ENCODE measurements around the gene KATNAL2.
"Not testable (repeated sequence)": the region's sequence is repeated elsewhere in the genome, so short reads cannot be mapped to it uniquely, and the experiment has no call there.

KATNAL2 gene

DNA sequence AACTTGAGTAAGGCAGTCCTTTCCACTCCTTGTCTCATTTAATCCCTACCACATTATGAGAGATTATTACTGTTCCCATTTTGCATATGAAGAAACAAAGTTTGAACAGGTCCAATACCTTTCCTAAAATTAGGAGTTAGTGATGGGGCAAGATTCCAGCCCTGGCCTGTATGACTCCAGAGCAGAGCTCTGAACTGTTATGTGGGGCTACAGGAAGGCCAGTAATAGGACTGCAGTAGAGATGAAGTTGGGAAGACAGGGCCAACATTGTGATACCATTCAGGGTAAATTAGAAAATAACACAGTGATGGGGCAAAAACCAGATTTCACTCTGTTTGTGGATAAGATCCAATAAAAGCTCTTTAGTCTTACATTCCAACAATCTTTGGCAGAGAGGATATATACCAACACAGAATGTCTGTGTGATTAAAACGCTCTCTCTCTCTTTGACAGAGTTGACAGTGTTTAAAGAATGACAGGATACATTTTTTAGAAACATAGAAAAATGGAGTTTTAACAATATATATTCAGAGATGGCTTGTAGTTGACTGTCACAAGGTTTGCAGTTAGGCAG is 22.7 kb downstream of the KATNAL2 start:
- no peak for DNase-seq

DNA sequence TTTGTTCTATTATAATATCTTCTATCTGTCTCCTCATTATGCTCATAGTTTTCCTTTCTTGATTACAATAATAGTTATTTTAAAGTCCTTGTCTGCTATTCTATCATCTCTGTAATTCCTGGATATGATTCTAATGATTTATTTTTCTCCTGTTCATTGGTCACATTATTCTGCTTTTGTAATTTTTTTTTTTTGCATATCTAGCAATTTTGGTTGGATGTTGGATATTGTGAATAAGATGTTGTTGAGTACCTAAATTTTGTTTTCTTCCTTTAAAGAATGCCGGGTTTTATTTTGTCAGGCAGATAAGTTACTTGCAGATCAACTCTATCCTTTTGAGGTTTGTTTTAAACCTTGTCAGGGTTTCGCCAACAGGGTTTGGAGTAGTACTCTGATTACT is 25.2 kb downstream of the KATNAL2 start:
- DNase-seq, result no peak

DNA sequence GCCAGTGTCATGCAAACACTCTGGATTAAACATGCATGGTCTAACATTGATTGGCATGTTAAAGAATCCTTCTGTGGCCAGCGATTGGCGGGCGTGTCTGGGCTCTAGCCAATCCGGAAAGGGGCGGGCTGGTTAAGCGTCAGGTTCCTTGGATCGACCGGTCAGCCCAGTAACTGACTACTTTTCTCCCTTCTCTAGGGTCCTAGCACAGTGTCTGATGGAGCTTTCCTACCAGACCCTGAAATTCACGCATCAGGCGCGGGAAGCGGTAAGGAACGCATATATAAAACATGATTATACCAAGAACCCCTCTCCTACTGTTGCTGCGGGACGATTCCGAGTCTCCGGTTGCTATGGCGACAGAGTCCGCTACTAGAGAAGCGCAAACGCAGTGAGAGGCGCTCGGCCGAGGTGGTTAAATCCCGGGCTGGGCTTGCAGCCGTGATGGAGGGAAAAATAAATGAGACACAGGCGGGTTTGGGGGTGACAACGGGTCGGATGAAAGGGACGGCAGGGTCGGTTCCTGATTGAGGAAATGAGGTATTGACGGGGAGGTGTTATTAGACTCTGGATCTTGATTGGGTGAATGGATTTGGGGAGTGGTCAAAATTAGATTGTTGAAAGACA is 29.4 kb downstream of the KATNAL2 start:
- DNase-seq, result peak; percentile 47 to 50

DNA sequence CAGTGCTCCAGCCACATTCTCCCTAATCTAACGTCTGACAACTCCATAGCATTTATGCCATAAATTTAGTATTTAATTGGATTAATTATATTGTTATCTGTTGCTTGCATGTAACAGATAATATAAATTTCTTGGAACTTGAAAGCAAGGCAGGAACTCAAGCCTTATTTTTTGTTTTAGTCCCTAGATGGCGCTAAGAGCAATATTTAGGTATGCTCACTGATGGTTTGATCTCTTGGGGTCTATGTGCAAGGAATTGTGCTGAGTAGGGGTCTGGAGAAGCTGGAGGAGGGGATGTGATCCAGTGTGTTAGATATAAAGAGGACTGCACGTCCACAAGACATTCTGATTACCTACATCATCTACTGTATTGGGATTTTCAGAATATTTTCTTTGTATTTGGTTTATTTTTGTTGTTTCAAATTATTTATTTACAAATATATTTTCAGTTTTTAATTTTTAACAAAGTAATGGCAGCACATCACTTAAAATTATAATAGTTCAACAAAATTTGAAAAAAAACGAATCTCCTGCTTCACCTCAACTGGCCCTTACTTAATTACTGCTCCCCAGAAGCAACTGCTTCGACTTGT is 32.8 kb downstream of the KATNAL2 start:
- DNase-seq, result no peak

DNA sequence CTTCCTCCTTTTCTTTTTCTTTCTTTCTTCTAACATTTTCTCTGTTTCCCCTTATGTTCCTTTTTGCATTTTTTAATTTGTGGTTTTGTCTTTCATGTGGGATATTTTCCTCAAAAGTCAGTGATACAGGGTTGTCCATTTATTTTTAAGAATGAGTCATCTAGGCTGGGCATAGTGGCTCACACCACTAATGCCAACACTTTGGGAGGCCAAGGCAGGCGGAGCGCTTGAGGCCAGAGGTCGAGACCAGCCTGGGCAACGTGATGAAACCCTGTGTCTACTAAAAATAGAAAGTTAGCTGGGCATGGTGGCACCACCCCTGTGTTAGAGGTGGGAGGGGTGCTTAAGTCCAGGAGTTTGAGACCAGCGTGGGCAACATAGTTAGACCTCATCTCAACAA is 35.8 kb downstream of the KATNAL2 start:
- no peak for DNase-seq

DNA sequence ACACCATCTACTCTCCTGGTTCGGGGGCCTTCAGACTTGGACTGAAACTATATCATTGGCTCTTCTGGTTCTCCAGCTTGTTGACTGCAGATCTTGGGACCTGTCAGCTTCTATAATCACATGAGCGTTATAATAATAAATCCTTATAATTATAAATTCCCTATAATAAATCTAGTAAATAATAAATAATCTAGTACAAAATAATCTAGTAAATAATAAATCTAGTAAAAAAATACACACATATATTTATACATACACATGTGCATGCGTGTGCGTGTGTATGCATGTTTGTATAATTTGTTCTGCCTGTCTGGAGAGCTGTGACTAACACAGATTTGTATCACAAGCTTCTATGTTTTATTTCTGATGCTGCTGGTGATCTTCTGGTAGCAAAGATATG is 40.8 kb downstream of the KATNAL2 start:
- DNase-seq, result no peak

DNA sequence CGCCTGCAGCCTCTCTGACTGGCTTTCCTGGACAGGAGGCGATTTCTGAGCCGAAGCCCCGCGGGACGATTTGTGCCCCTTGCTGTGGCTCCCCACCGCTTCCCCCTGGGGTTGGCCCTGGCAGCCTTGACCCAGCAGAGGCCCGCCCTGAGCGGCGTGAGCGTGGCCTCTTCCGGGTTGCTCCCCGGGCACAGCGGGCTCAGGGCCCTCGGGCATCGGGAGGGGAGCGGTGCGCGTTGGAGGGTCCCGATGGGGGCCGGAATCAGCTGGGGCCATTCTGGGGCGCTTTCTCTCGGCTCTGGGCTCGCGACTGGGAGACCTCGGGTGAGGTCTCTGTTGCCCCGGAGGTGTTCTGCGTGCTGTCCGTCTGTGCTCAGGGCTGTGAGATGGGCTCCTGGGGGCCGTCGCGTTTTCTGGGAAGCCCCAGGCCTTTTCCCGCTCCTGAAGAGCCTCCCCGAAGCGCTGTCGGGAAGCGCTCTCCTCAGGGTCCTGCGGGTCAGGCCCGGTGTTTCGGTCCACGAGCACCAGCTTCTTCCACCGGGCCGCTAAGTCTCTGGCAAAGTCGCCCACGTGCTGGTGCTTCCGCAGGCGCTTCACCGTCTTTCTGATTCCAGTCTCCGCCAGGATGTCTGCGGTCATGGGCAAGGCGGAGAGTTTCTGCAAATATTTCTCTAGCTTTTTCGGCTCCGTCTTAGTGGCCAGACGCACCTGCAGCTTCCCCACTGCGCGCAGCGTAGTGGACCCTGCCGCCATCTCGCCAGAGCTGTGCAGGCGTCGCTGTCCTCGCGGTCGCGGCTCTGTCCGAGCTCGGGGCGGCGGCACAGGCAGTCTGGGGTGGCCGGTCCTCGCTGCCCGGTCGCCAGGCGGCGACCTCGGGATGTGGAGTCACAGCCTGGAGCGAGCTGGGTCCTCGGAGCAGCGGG is 46.5 kb downstream of the KATNAL2 start:
- DNase-seq, result not testable (repeated sequence)

DNA sequence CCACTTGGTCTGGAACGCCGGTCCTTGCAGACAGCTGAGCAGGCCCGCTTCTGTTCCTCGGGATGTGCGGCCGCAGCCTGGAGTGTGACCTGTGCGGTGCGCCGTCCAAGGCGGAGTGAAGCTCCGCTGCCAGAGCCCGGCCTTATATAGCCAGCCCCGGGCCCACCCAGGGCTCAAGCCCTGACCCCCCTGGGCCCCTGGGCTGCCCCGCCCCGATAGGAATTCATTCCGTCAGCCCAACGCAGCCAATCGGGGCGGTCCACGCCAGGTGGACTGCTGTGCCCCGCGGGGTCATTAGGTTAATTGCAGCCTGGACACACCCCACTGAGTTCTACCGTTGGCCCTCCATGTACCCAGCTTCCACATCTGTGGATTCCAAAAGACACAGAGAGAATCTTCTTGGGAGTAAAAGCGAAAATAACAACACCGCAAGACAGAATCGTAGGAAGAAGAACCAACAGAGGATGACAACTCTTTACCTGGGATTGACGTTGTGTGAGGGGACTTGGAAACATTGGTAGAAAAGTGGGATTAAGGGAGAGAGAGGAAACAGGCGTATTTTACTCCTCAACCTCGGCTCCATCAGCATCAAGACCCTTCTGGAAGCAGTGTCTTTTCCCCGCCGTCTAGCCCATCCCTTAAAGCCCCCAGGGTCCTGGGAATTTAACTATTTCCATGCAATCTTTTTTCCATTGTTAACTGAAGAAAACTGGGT is 47.3 kb downstream of the KATNAL2 start:
- DNase-seq, result not testable (repeated sequence)

DNA sequence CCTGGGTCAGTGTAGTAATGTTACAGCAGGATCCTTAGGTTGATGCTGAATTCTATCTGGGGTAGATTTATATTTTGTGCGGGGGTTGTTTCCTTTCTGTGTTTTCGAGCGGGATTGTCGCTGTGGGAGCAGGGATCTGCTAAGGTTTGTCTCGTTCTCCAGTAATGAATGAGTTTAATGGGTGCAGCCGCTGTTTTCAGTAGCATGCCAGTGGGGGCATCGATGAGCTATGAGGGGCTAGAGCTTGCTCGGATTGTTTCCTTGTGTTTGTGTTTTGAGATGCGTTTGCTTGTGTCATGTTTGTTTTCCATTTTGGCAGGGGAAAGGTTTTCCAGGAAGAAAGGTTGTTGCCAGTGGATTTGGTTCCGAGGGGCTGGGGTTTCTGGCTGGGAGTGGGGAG is 48.9 kb downstream of the KATNAL2 start:
- DNase-seq, result not testable (repeated sequence)

DNA sequence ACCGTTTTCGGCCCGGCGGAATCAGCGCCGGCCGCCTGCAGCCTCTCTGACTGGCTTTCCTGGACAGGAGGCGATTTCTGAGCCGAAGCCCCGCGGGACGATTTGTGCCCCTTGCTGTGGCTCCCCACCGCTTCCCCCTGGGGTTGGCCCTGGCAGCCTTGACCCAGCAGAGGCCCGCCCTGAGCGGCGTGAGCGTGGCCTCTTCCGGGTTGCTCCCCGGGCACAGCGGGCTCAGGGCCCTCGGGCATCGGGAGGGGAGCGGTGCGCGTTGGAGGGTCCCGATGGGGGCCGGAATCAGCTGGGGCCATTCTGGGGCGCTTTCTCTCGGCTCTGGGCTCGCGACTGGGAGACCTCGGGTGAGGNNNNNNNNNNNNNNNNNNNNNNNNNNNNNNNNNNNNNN is 52.1 kb downstream of the KATNAL2 start:
- DNase-seq, result not testable (repeated sequence)

DNA sequence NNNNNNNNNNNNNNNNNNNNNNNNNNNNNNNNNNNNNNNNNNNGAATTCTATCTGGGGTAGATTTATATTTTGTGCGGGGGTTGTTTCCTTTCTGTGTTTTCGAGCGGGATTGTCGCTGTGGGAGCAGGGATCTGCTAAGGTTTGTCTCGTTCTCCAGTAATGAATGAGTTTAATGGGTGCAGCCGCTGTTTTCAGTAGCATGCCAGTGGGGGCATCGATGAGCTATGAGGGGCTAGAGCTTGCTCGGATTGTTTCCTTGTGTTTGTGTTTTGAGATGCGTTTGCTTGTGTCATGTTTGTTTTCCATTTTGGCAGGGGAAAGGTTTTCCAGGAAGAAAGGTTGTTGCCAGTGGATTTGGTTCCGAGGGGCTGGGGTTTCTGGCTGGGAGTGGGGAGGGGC is 102.5 kb downstream of the KATNAL2 start:
- DNase-seq, result not testable (repeated sequence)

DNA sequence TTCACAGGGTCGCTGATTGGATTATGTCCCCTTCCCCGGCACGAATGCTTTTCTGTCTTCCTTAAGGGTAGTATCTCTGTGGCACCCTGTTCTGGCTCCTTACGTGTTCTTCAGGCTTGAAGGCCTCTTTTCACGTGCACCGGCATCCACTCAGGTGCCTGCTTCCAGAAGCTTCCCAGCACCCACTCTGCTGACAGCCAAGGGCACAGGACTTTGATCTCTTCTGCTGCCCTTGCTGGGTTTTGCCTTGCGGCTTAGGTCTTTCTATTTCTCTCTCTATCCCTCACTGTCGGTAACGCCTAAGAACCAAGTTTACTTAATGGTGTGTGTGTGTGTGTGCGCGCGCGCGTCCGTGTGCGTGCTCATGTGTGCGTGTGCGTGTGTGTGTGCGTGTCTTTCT is 103.4 kb downstream of the KATNAL2 start:
- DNase-seq, result not testable (repeated sequence)

DNA sequence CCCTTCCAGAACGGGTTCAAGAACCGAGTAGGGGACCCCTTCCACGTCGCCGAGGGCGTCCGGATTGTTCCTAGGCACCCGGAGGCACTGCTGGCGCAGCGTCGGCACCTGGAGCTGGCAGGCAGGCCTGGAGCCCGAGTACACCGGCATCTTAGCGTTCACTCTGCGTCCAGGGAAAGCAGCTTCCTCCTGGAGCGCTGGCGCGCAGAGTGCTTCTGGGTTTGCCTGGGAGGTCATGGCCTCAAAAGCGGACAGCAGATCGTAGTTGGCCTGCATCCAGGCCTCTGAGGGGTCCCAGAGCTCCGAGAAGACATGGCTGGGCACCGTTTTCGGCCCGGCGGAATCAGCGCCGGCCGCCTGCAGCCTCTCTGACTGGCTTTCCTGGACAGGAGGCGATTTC is 105.4 kb downstream of the KATNAL2 start:
- DNase-seq, result not testable (repeated sequence)

DNA sequence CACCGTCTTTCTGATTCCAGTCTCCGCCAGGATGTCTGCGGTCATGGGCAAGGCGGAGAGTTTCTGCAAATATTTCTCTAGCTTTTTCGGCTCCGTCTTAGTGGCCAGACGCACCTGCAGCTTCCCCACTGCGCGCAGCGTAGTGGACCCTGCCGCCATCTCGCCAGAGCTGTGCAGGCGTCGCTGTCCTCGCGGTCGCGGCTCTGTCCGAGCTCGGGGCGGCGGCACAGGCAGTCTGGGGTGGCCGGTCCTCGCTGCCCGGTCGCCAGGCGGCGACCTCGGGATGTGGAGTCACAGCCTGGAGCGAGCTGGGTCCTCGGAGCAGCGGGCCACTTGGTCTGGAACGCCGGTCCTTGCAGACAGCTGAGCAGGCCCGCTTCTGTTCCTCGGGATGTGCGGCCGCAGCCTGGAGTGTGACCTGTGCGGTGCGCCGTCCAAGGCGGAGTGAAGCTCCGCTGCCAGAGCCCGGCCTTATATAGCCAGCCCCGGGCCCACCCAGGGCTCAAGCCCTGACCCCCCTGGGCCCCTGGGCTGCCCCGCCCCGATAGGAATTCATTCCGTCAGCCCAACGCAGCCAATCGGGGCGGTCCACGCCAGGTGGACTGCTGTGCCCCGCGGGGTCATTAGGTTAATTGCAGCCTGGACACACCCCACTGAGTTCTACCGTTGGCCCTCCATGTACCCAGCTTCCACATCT is 106.5 kb downstream of the KATNAL2 start:
- not testable (repeated sequence) for DNase-seq

DNA sequence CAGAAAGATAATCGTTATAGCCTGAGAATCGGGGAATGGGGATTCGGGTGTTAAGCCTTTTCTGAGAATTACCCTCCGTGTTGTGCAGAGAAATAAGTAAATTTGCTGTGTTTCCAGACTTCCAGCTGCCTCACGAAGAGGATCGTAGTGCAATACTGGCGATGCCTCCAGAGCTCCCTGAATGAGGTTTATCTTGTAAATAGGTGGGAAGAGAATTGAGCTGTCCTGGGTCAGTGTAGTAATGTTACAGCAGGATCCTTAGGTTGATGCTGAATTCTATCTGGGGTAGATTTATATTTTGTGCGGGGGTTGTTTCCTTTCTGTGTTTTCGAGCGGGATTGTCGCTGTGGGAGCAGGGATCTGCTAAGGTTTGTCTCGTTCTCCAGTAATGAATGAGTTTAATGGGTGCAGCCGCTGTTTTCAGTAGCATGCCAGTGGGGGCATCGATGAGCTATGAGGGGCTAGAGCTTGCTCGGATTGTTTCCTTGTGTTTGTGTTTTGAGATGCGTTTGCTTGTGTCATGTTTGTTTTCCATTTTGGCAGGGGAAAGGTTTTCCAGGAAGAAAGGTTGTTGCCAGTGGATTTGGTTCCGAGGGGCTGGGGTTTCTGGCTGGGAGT is 108.3 kb downstream of the KATNAL2 start:
- DNase-seq, result not testable (repeated sequence)

DNA sequence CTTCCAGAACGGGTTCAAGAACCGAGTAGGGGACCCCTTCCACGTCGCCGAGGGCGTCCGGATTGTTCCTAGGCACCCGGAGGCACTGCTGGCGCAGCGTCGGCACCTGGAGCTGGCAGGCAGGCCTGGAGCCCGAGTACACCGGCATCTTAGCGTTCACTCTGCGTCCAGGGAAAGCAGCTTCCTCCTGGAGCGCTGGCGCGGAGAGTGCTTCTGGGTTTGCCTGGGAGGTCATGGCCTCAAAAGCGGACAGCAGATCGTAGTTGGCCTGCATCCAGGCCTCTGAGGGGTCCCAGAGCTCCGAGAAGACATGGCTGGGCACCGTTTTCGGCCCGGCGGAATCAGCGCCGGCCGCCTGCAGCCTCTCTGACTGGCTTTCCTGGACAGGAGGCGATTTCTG is 111.3 kb downstream of the KATNAL2 start:
- DNase-seq, result not testable (repeated sequence)

DNA sequence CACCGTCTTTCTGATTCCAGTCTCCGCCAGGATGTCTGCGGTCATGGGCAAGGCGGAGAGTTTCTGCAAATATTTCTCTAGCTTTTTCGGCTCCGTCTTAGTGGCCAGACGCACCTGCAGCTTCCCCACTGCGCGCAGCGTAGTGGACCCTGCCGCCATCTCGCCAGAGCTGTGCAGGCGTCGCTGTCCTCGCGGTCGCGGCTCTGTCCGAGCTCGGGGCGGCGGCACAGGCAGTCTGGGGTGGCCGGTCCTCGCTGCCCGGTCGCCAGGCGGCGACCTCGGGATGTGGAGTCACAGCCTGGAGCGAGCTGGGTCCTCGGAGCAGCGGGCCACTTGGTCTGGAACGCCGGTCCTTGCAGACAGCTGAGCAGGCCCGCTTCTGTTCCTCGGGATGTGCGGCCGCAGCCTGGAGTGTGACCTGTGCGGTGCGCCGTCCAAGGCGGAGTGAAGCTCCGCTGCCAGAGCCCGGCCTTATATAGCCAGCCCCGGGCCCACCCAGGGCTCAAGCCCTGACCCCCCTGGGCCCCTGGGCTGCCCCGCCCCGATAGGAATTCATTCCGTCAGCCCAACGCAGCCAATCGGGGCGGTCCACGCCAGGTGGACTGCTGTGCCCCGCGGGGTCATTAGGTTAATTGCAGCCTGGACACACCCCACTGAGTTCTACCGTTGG is 112.4 kb downstream of the KATNAL2 start:
- not testable (repeated sequence) for DNase-seq

DNA sequence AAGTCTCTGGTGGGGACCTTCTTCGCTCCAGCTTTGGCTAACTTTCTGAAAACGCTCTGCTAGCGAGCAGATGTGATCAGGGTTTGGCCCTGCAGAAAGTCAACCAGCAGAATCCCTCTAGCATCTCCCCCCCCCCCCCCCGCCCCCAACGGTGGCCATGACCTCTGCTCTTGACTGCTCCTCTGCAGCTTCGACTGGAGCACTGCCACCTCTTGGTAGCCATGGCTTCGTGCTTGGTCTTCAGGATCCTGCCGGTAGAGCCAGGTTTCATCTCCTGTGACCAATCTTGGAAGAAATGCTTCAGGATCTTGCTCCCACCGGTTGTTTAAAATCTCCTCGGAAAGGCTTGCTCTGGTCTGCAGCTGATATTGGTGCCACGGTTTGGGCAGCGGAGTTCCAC is 113.5 kb downstream of the KATNAL2 start:
- not testable (repeated sequence) for DNase-seq

DNA sequence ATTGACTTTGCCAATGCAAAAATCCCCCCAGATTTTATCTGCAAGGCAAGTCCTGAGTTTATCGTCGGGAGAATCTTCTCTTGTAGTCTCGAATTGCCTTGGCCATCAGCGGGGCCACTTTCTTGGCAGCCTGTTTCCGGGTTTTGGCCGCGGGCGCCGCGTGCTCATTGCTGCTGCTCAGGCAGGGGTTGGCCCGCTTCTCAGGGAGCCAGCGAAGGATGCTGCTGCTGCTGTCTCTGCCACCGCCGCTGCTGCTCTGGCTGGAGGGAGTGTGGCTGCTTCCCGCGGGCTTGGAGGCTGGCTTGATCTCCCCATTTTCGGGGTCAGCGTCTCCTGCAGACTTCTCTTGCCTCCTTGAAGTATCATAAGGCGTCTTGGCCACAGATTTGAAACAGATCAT is 115.5 kb downstream of the KATNAL2 start:
- no peak for DNase-seq

DNA sequence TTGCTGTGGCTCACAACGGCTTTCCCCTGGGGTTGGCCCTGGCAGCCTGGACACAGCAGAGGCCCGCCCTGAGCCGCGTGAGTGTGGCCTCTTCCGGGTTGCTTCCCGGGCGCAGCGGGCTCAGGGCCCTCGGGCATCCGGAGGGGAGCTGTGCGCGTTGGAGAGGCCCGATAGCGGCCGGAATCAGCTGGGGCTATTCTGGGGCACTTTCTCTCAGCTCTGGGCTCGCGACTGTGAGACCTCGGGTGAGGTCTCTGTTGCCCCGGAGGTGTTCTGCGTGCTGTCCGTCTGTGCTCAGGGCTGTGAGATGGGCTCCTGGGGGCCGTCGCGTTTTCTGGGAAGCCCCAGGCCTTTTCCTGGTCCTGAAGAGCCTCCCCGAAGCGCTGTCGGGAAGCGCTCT is 117.2 kb downstream of the KATNAL2 start:
- DNase-seq, result not testable (repeated sequence)

DNA sequence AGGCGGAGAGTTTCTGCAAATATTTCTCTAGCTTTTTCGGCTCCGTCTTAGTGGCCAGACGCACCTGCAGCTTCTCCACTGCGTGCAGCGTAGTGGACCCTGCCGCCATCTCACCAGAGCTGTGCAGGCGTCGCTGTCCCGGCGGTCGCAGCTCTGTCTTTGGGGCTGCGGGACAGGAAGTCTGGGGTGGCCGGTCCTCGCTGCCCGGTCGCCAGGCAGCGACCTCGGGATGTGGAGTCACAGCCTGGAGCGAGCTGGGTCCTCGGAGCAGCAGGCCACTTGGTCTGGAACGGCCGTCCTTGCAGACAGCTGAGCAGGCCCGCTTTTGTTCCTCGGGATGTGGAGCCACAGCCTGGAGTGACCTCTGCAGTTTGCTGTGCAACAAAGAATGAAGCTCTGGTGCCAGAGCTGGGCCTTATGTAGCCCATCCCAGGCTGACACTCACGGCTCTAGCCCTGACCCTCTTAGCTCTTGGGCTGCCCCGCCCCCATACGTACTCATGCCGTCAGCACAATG is 117.8 kb downstream of the KATNAL2 start, which contains the start of gene ELOA2:
Gene ELOA2 (minus strand): TSS at position 466 of the 516 bp plus-strand sequence. CDS start 357 bp downstream, at position 109.
- DNase-seq, result no peak

Data from stimulated activated CD4-positive, alpha-beta T cell treated with anti-CD3 and anti-CD28 coated beads, Interleukin-2, amount 100 ng/mL, for 48 hours (primary cell).